ENCODE data around the gene PLCG2.

The PLCG2 gene

DNA sequence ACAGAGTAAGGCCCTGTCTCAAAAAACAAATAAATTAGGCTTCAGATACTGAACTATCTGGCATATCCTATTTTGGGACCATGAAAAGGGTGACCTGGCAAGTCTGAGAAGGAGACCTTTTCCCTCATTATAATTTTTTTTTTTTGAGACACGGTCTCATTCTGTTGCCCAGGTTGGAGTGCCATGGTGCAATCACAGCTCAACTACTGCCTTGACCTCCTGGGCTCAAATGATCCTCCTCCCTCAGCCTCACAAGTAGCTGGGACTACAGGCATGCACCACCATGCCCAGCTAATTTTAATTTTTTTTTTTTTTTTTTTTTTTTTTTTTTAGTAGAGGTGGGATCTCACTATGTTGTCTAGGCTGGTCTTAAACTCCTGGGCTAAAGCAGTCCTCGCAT is 37.3 kb downstream of the PLCG2 start:
- DNase-seq (ENCODE audit: low read depth), result no peak

DNA sequence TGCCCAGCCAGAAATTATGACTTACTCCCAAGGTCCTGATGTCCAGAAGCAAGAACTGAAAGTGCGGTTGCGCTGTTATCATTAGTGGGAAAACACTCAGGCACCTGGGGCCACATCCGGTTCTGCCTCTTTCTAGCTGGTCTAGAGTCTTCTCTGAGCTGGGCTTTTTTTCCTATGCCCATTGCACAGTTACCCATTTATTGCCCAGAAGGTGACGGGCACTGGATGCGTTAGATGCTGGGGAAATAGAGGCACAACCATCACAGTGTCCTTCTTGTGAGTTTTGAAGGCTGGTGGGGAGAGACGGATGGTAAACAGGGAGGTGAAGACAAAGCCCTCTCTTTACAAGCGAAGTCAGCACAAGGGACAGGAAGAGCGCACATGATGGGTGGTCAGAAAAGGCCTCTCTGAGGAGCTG is 37.7 kb downstream of the PLCG2 start:
- DNase-seq (ENCODE audit: low read depth), result no peak

DNA sequence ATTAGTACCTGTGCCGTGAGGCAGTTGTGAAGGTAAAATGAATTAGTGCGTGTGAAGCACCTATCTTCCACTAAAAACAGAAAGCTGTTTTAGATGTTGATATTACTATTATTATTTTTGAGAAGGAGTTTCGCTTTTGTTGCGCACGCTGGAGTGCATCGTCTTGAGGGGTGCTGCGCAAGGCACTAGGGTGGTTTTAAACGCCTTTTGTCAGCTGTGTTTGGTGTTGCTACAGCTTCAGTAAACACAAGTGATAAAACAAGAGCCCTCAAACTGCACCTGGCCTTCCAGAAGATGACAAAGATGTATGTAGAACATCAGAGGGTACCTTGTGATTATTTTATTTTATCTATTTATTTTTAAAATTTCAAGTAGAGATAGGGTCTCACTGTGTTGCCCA is 38.2 kb downstream of the PLCG2 start:
- no peak for DNase-seq (ENCODE audit: low read depth)

DNA sequence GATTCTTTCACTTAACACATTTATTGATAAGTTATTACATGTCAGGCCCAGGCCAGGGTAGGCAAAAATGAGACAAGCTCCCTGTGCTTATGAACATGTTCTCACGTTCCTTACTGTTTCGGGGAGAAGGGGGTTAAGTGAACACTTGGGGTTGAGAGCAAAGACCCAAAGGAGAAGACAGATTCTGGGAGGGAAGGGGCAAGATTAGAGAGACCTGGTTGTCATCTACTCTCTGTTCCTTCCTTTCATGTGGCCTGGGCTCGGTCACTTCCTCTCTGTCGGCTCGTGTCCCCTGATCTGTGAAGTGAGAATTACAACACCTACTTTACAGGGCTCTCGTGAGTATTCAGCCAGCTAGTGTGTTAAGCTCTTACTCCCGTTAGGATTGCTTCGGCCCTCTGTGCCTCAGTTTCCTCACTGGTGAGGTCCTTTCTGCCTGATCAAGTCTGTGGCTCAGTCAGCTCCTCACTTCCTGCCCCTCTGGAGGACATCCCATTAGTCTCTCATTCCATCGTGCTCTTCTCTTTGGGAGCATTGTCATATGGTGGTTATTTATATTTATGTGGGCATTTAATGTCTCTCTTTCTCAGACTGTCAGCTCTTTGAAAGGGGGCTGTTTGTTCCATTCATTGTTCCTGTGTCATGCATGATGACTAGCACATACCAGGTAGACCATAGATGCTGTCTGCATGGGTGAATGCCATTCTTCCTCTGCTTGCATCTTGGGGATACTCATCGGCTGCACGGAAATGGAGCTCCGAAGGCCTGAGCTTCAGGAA is 38.9 kb downstream of the PLCG2 start:
- no peak for DNase-seq (ENCODE audit: low read depth)

DNA sequence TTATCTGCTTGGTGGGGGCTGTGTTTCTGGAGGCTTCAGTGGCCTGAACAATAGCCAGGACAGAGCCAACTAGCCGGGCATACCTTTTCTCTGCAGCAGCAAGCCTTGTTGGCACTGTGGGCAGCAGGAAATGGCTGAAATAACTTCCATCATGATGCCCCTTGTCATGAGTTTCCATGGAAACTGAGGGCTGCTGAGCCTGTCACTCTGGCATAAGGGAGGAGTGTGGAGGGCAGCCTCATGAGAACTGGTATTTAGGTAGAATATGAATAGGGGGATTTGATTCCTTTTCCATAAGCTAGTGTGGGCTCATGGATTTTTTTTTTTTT is 39.4 kb downstream of the PLCG2 start:
- no peak for DNase-seq (ENCODE audit: low read depth)

DNA sequence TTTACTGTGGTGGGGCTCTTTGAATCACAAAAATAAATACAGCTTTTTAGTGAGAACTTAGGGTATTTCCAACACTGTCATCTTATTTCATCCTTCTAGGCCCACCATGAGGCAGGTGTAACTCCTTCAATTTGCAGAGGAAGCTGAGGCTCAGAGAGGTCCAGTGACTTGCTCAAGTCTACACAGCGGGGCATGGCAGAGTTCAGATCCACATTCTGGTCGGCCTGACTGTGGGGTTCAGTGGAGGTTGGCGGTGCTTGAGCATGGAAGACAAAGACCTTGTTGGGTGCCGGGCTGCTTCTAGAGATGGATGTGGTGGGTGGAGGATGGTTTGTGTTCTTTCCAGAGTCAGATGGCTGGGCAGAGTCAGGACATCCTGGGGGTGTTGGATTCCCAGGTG is 39.8 kb downstream of the PLCG2 start:
- no peak for DNase-seq (ENCODE audit: low read depth)

DNA sequence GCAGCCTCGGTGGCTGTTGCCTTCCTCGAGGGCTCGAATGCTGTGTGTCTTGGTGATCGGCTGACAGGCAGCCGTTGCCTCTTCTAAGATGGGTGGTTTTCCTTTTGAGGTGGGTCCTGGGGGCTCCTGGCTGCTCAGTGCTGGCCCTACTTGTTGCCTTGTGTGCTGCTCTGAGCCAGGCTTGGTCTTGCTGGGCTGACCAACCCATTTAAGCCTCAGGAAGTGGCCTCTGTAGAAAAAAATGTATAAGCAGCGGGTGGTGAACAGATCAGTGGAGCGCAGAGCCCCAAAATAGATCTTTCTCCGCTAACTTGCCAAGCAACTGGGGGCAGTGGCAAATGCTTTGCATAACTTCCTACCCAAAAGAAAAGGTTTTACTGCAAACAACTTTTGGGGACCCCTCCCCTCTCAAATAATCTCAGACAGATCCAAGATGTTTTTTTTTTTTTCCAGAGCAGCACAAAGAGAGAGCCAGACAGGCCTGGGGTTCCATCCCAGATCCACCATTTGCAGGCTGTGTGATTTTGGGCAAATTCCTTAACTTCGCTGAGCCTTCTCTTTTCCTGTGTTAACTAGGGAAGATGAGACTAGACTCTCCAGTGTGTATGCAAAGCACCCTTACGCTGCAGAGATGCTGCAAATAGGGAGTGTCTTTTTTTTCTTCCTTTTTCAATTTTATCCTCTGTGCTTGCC is 42.5 kb downstream of the PLCG2 start:
- peak; percentile 19 for DNase-seq (ENCODE audit: low read depth)

DNA sequence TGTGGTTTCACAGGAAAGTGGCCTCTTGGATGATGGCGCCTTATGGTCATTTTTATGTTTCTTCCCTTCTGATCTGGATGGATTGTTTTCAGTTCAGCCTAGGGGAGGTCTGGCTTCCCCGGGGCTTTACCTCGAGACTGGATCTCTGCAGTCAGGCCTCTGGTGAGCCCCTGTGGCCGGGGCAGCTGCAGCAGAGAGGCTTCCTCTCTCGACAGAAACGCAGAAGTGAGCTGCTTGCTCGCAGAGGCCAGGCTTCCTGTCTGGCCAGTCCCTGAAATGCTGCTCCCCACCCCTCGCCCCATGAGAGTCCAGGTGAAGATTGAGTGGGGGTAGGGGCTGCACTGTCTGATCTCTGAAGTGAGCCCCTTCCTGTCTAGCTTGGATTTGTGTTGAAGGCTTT is 44.0 kb downstream of the PLCG2 start:
- no peak for DNase-seq (ENCODE audit: low read depth)

DNA sequence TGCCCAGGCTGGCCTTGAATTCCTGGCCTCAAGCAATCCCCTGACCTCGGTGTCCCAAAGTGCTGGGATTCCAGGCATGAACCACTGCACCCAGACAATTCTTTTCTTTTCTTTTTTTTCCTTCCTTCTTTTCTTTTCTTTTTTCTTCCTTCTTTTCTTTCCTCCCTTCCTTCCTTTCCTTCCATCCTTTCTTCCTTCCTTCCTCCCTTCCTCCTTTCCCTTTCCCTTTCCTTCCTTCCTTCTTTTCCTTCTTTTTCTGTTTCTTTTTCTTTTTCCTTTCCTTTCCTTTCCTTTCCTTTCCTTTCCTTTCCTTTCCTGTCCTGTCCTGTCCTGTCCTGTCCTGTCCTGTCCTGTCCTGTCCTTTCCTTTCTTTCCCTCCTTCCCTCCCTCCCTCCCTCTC is 44.6 kb downstream of the PLCG2 start:
- no peak for DNase-seq (ENCODE audit: low read depth)

DNA sequence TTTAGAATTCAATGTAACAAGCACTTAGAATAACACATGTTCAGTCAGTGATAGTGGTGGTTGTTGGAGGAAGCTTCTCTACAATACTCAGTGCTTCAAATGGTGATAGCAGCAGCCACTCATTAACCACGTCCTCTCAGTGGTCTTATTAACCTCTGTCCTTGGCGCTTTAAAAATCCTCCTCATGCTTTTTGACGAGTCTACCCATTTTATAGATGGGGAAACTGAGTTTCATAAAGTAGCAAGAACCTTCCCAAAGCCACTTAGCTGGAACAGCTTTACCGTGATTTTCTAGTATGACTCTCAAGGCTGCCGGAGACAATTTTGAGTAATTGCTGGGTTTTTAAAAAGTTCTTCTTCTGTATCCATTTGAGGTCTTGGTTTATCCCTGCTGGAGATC is 47.4 kb downstream of the PLCG2 start:
- DNase-seq (ENCODE audit: low read depth), result no peak

DNA sequence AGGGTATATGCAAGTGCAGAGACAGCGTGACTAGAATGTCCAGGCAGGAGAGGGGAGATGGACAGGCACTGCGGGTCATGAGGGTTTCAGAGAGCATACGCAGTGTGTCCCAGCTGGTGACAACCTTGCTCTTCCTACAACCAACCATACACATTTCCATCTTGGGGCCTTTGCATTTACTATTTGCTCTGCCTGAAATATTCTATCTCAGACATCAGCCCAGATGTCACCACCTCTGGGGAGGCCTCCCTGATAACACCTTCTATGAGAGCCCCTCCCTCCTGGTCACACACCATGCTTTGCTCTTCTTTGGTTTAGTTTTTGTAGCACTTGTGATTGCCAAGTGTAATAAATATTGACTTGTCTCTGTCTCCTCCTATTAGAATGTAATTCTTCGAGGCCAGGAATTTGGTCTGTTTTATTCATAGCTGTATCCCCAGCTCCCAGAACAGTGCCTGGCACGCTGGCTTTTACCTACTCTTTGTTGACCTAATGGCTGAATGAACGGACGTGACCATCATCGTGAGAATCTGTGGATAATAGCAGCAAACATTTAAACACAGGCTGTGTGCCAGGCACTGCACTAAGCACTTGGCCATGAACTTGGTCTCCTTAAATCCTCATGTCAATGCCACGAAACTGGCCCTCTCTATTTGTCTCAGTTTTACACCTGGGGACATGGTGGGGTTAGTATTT is 51.9 kb downstream of the PLCG2 start:
- DNase-seq (ENCODE audit: low read depth), result no peak

DNA sequence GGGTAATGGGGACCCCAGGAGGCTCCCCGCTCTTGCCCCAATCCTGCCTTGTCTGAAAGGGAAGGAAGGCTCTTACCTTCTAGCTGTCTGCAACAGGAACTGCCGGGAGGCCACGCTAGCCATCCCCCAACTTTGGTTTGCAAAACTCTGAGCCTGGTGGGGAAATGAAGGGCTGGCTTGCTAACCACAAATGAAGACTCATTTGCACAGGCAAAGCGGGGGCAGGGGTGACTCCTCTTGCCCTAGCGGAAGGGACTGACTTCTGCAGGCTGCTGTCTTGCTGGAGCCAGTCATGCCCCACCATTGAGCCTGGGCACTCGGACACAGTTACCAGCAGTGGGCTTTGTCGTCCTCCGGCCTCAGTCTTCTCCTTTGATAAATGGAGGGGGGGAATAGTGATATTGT is 52.6 kb downstream of the PLCG2 start:
- peak; percentile 12 for DNase-seq (ENCODE audit: low read depth)

DNA sequence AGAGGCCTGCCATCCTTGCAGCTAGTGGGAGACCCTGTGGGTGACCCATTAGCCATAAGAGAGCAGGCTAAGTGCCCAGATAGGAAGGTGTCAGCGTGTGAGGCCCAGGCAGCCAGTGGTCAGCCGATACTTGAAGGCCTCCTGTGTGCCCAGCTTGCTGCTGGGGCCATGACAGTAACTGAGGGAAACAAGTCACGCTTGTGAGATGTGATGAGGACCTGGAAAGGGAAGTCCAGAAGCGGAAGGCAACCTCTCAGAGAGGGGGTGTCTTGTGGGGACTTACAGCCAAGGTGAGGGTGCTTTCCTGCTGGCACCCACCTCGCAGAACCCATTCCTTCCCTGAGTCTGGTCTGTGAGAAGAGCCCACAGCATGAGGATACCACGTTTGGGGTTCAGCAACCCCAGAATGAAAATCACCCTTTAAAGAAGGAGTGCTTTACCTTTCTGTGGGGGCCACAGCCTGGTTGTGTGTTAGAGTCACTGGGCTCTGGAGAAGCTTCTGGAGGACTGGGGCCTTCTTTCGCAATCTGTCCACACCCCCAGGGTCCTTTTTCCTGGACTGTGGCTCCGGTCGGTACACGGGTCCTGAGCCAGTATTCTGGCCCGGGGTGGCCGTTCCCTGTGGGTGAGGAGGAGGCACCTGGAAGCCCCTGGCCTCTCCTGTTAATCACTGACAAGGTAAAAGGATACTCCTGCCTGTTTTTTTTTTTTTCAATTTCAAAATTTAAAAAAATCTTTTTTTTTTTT is 53.9 kb downstream of the PLCG2 start:
- DNase-seq (ENCODE audit: low read depth), result no peak

DNA sequence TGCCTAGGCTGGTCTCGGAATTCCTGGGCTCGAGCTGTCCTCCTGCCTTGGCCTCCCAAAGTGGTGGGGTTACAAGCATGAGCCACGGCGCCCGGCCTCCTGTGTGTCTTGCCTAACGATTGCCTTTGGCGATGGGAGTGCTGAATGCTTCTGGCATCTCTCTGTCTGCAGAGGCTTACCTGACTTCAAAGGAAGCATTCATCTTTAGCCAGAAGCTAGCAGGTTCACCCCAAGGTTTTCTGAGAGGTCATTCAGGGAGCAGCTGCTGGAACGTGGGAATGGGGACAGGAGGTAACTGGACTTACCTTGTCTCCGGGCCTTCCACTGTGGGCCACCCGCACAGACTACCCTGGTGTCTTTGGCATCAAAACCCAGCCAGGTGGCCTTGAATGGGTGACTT is 54.7 kb downstream of the PLCG2 start:
- DNase-seq (ENCODE audit: low read depth), result no peak

DNA sequence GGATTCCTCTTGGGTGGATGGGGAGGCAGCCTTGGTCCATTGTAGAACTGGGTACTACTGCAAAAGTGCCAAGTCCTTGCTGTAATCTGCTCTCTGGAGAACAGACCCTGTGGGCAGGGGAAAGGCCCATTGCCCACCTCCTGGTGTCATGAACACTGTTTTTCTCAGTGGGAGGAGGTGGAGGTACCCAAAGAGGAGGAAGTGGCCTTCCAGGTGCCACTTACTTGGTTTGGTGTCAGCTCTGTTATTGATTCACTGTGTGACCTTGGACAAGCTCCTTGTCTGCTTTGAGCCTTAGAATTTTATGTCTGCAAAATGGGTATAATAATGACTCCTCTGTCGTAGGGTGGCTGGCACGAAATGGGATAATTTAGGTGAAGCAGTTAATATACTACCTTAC is 55.8 kb downstream of the PLCG2 start:
- no peak for DNase-seq (ENCODE audit: low read depth)

DNA sequence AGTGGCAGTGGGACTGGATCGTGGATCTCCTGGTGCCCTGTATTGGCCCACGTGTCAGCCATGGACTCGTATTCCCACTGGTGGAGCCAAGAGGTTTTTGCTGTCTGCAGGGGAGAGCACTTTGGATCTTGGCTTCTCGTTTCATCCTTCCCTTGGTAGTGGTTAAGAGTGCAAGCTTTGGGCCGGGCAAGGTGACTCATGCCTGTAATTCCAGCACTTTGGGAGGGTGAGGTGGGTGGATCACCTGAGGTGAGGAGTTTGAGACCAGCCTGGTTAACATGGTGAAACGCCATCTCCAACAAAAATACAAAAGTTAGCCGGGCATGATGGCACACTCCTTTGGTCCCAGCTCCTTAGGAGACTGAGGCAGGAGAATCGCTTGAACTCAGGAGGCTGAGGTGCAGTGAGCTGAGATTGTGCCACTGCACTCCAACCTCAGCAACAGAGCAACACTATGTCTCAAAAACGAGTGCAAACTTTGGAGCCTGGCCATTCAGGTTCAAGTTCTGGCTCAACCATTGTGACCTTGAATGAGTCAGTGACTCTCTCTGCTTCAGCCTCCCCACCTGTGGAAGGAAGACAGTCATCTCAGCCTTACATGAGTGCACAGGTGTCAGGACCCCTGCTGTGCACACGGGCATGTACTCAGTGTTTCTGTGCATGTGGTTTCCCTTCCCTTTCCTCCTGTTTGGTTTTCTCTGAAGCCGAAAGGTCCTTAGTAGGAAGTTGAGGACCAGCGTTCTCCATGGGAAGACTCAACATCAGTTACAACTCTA is 57.4 kb downstream of the PLCG2 start:
- DNase-seq (ENCODE audit: low read depth), result no peak

DNA sequence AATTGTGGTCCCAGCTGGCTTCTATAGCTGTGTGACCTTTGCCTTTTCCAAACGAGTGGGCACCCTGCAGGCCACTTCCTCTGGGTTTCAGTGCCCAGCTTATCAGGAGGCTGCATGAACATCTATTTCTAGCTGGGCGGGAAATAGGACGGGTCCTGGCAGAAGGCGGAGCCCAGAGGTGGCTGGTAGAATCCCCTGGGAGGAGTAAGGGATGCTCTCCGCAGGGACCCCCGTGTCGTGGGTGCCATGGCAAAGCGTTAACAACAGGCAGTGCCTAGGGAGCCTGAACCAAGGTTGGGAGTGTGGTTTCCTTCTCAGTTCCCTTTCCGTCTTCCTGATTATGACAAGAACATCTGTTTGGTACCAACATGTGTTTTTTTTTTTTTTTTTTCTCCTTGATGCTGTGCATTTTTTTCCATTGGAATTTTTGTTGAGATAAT is 58.2 kb downstream of the PLCG2 start:
- DNase-seq (ENCODE audit: low read depth), result no peak

DNA sequence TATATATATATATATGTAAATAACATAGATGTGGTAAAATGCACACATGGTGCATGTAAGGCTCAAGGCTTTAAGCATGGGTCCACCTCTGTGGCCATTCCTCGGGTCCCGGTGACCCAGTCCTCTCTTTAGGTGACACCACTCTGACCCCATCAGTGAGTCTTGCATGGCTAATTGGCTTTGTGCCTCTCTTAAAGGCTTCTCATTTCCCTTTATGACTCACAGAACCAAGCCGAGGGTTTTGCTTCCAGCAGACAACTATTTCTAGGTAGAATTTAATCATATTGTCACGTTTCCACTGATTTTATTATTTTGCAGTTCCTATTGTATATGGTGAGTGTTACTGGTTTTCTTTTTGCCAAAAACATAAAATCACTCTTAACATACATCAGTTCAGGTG is 59.7 kb downstream of the PLCG2 start:
- peak; percentile 50 for DNase-seq (ENCODE audit: low read depth)

DNA sequence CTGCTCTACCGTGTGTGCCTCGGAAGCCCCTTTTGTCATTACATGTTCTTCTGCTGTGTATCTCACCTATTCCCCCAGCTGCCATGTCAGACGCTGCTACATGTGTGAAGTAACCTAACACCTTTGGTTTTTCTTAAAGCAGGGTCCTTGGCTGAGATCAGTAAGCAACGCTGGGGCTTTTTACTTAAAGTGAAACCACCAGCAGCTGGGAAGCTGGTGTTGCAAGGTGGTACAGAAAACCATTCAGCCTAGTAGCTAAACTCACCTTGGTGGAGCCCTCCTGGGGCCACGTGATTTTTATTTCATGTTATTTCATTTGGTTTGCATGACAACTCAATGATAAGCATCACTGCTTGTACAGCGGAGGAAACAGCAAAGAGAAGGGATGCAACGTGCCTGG is 62.6 kb downstream of the PLCG2 start:
- no peak for DNase-seq (ENCODE audit: low read depth)

DNA sequence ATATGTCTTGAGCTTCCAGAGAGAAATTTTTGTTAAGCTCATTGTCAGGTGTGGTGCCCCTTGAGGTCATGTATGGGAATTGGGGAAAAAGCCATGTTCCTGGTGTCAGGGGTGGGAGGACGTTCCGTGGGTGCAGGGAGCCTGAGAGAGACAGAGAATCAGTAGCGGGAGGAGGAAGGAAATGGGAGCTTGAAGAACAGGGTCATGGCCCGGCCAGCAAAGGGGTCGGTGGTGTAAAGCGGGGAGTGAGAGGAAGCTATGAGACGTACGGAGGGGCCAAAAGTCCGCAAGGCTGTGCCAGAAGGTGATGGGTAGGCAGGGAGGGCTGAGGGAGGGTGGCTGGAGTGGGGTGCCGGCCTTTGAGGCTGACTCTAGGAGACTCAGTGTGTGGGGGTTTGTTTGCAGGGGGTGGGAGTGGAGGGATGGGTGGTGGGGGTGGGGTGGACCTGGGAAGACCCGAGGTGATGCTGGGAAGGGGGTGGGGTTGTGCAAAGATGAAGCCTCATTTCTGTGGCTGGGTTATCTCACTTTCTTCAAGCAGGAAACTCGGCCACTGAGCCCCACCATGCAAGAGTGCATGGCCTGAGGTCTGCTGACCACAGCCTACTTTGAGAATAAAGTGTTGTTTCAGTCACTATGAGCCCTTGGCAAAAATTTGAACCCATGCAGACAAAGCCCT is 63.6 kb downstream of the PLCG2 start:
- no peak for DNase-seq (ENCODE audit: low read depth)

DNA sequence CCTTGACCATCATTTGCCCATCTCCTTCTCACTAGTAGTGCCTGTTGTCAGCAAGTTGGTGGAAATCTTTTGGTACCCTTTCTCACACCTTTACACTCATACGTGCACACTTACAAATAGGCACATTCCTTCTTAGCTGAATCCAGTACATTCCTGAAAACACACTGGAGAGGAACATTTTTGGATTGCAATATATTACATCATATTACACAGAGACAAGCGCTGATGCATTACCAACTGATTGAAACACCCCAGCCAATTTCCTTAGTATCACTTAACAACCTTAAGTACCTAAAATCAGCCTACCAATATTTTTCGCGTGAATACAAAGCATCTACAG is 64.1 kb downstream of the PLCG2 start:
- no peak for DNase-seq (ENCODE audit: low read depth)
